HepG2 (cell line): ENCODE data around the gene PCGF3. TPM values are rescaled to one million over a fixed set of nuclear protein-coding genes. Genes with fewer than 3 reads are reported as not detected.

ENCODE experiments used
- FOXC1 ChIP-seq: sonication (generic); formaldehyde crosslinking; IDR thresholded peaks from 2 replicates; pipeline ENCODE4 v1.8.0; 2022; ENCODE audit warnings: mild to moderate bottlenecking, missing genetic modification reagents, borderline replicate concordance
- GMEB2 ChIP-seq: IDR thresholded peaks from 2 replicates; pipeline ENCODE4 v1.6.1; 2016; ENCODE audit warnings: missing biosample characterization, missing genetic modification reagents, low read depth
- HDAC1 ChIP-seq: sonication (generic); formaldehyde crosslinking; IDR thresholded peaks from 2 replicates; pipeline ENCODE4 v1.5.1; 2020; ENCODE audit warnings: mild to moderate bottlenecking, missing genetic modification reagents
- HOMEZ ChIP-seq: IDR thresholded peaks from 2 replicates; pipeline ENCODE4 v1.6.1; 2016; ENCODE audit warnings: low read depth
- KDM5B ChIP-seq: sonication (generic); formaldehyde crosslinking; IDR thresholded peaks from 2 replicates; pipeline ENCODE4 v1.4.0; 2020; ENCODE audit warnings: missing genetic modification reagents, mild to moderate bottlenecking, borderline replicate concordance
- MTF1 ChIP-seq: sonication (generic); formaldehyde crosslinking; IDR thresholded peaks from 2 replicates; pipeline ENCODE4 v1.5.0; 2020; ENCODE audit warnings: missing genetic modification reagents
- NRL ChIP-seq: sonication (generic); formaldehyde crosslinking; IDR thresholded peaks from 2 replicates; pipeline ENCODE4 v1.5.0; 2020; ENCODE audit warnings: missing genetic modification reagents, mild to moderate bottlenecking, moderate library complexity, borderline replicate concordance
- SETDB1 ChIP-seq: sonication (generic); formaldehyde crosslinking; IDR thresholded peaks from 2 replicates; pipeline ENCODE4 v1.5.1; 2020; ENCODE audit warnings: missing genetic modification reagents, mild to moderate bottlenecking, borderline replicate concordance
- SKIL ChIP-seq: sonication (generic); formaldehyde crosslinking; IDR thresholded peaks from 2 replicates; pipeline ENCODE4 v1.8.0; 2022; ENCODE audit warnings: missing genetic modification reagents, mild to moderate bottlenecking, moderate library complexity, borderline replicate concordance
- ZKSCAN8 ChIP-seq: IDR thresholded peaks from 2 replicates; pipeline ENCODE4 v1.6.1; 2016; ENCODE audit warnings: borderline replicate concordance, missing genetic modification reagents, missing compliant biosample characterization
- ZNF407 ChIP-seq: sonication (generic); formaldehyde crosslinking; IDR thresholded peaks from one replicate; pipeline ENCODE4 v1.5.1; 2020; ENCODE audit warnings: mild to moderate bottlenecking, missing genetic modification reagents; ENCODE audit errors: not compliant biosample characterization
- ZNF446 ChIP-seq: sonication (generic); formaldehyde crosslinking; IDR thresholded peaks from 2 replicates; pipeline ENCODE4 v1.5.0; 2020; ENCODE audit warnings: mild to moderate bottlenecking, missing genetic modification reagents
- ZNF501 ChIP-seq: sonication (generic); formaldehyde crosslinking; IDR thresholded peaks from 2 replicates; pipeline ENCODE4 v1.5.1; 2020; ENCODE audit warnings: mild to moderate bottlenecking, moderate library complexity, missing genetic modification reagents
- ZNF547 ChIP-seq: sonication (generic); formaldehyde crosslinking; IDR thresholded peaks from 2 replicates; pipeline ENCODE4 v1.5.1; 2020; ENCODE audit warnings: mild to moderate bottlenecking, missing genetic modification reagents
- ZNF709 ChIP-seq: sonication (generic); formaldehyde crosslinking; IDR thresholded peaks from 2 replicates; pipeline ENCODE4 v1.5.0; 2020; ENCODE audit warnings: mild to moderate bottlenecking, missing genetic modification reagents
- polyA plus RNA-seq, 8 experiments: library from polyadenylated mRNA; depleted of rRNA in 3 of 8; stranded (reverse) in 7 of 8; unstranded in 1 of 8; fragments of >200 nt; fragmentation: Illumina TruSeq in 4 of 8; extraction: Trizol in 4 of 8; gene quantifications; 2 replicates each; pipeline versions ENCODE4 v1.2.1 to v1.2.3, GENCODE V29; 2011 to 2016; ENCODE audit warnings: low read depth in 4 of 8, missing spikeins in 1 of 8, mixed read lengths in 1 of 8; ENCODE audit not compliant: insufficient read depth in 1 of 8
- total RNA-seq, 5 experiments: library from RNA; depleted of rRNA; stranded (reverse); fragments of >200 nt; fragmentation: Illumina TruSeq; extraction: Trizol; gene quantifications; 2 replicates each; pipeline ENCODE4 v1.2.3, GENCODE V29; 2016; ENCODE audit warnings: low read depth in 1 of 5

The PCGF3 gene
- total and polyA plus RNA-seq, 2 of the 13 experiments (the other 11 are each of a cell fraction or from before 2014, with no cell fraction given): 28.6 to 66.2 TPM

GRCh38 chr4:681736-682451 is 23.7 kb upstream of the PCGF3 start (continued):
- TF ChIP-seq SKIL (CRISPR knock-in tag) (peak; percentile 38; the same call in 1 of the 2 replicates), NRL (CRISPR knock-in tag) (peak; percentile 17; the same call in 1 of the 2 replicates), ZNF709 (CRISPR knock-in tag) (no peak), SETDB1 (no peak), ZNF407 (peak; percentile 83), HDAC1 (CRISPR knock-in tag) (peak; percentile 70), ZNF547 (CRISPR knock-in tag) (0 out of 2 replicates have a peak, but pooled peaks have one; percentile 49), GMEB2 (CRISPR knock-in tag) (no peak), ZKSCAN8 (CRISPR knock-in tag) (peak; percentile 37; the same call in 1 of the 2 replicates), ZNF501 (CRISPR knock-in tag) (peak; percentile 14), HOMEZ (CRISPR knock-in tag) (no peak), KDM5B (CRISPR knock-in tag) (0 out of 2 replicates have a peak, but pooled peaks have one; percentile 54), FOXC1 (CRISPR knock-in tag) (0 out of 2 replicates have a peak, but pooled peaks have one; percentile 17), MTF1 (CRISPR knock-in tag) (no peak), ZNF446 (no peak)
